Stimulated activated naive CD8-positive, alpha-beta T cell treated with anti-CD3 and anti-CD28 coated beads, Interleukin-15, Interleukin-2, amounts not matched to agents 100 U/mL and 50 U/mL, for 24 hours (primary cell): ENCODE results near the gene GRPEL1.
"Not testable (repeated sequence)": the region's sequence is repeated elsewhere in the genome, so short reads cannot be mapped to it uniquely, and the experiment has no call there.

ENCODE experiments used
- ATAC-seq: fragments of 150-1000 bp; cut with Tn5 transposase; one replicate; pipeline ENCODE4 v1.10.0; 2021
- DNase-seq: peaks from one replicate; pipeline ENCODE4 v3.0.0; 2021

Gene GRPEL1

DNA sequence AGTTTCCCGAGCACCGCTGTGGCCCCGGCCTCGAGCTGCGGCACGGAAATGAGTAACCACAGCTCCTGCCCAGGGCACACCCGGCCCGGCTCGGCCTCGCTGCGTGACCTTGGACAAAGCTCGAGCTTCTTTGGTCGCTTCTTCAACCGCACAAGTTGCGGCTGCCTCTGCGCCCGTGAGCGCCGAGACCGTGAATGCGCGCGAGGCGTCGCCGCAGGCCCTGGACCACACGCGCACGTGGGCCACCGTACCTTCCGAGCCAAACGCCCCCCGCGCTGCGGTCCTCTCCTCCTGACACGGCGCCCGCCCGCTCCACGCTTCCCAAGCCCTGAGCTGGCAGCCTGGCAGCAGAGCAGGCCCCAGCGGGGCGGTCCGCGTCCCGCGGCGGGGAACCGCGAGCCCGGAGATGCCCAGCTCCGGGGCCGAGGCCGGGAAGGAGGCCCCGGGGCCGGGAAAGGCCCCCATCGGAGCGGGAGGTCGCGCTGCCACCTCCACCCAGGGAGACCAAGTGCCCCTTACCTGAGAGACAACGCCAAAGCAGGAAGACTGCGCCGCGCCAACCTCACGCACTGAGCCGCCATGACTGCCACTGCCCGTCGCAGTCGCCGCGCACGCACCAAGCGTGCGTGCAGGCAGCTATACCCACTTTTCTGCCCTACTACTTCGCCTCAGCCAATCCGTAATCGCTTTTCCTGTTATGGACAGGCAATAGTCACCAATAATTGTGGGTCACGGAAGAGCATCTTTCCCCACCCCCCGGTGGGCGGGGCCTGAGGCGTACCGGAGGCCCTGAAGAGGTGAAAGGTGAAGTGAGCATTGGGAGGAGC, at the start of gene GRPEL1:
TSS of gene GRPEL1 (minus strand) at position 613 of the 827 bp plus-strand sequence. CDS start at position 581, 32 bp downstream.
- ATAC-seq, result peak; percentile 93

DNA sequence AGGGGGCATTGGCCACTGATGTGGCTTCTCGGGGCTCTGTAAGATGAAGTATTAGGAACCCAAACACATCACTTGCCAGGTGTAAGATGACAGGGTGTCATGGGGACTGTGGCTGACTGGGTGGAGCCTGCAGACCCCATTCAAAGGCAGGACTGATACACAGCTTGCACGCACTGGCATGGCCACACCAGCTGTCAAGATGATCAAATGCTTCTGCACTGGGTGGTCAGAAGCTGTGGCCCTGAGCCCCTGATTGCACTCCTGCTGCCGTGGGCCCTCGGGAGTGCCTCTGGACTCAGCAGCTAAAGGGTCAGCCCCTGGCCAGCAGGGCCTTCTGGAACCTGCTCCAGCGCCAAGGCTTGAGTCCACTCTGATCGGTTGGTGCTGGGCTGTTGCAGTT, 48.8 kb upstream of the GRPEL1 start:
- ATAC-seq, result no peak
- DNase-seq, result no peak

More for the DNA sequence above, at the start of gene GRPEL1:
- DNase-seq, result peak; percentile 100

DNA sequence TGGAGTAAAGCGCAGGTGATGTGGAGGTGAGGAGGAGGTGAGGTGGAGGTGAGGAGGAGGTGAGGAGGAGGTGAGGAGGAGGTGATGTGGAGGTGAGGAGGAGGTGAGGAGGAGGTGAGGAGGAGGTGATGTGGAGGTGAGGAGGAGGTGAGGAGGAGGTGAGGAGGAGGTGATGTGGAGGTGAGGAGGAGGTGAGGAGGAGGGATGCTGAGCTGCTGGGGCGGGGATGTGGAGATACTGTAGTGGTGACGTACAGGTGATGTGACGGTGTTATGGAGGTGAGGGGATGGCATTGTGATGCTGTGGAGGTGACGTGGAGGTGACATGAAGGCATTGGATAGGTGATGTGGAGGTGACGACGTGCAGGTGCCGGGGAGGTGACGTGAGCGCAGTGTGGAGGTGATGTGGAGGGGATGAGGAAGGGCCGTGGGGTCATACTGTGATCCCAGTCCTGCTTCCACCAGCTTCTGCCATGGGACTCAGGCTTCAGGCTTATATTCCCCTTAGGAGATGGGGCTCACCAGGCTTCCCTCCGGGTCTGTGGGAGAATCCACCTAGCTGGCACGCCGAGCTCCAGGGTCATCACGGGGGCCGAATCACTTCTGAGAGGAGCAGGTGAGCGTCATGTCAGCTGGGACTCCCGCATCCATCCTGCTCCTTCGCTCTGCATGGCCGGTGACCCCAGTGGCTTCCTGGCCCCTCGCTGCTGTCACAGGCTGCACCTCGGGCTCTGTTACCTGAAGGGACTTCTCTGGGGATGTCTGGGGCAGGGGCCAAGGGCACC, 47.9 kb upstream of the GRPEL1 start:
- DNase-seq (no peak), ATAC-seq (no peak)

DNA sequence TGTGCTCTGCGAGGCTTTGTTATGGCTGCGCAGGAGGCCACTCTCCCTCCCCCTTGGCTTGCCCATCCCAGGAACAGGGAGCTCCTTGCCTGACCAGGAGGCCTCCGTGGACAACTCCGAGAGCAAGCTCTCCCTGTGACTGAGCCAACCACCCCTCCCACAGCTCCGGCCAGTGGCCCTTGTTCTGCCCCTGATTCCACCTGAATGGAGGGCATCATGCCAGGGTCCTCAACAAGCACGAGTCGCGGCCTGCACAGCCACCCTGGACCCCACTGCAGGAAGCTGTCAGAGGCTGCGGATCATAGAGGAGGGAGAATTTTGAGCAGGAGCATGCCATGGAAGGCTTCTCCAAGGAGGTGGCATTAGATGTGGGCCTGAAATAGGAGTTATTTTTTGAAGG, 44.8 kb upstream of the GRPEL1 start:
- ATAC-seq (no peak), DNase-seq (no peak)

DNA sequence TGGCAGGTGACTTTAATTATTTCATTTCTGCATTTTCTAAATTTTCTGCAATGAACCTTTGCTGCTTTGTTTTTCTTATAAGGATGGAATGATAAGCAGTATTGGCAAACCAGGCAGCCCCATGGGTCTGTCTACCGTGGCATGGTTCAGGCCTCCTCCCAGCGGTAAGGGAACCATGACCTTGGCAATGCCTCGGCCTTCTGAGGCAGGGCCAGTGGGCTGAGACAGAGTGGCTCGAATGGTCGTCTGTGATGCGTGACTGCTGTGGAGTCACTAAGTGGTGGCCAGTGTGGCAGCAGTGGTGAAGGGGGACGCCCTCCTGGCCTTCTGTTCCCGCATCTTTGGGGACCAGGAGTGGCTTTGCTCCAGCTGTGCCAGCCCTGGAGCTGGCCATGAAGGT, 43.6 kb upstream of the GRPEL1 start:
- ATAC-seq, result no peak
- no peak for DNase-seq

DNA sequence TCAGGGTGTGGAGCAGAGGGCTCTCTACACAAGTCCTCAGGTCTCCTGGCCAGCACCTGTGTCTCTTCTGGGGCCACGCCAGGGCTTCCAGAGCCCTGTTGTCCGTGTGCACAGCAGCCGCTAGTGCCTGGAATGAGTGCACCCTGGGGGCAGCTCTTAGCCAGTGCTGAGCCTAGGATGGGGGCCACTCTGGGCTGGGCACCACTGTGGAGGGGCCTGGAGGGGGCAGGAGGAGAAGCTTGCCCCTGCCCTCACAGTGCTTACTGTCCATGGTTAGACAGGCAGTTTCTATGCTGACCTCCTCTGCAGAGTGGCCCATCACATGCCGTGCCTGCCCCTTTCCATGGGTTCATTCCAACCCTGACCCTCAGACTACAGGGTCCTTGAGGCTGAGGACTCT, 42.7 kb upstream of the GRPEL1 start:
- ATAC-seq (no peak), DNase-seq (no peak)

DNA sequence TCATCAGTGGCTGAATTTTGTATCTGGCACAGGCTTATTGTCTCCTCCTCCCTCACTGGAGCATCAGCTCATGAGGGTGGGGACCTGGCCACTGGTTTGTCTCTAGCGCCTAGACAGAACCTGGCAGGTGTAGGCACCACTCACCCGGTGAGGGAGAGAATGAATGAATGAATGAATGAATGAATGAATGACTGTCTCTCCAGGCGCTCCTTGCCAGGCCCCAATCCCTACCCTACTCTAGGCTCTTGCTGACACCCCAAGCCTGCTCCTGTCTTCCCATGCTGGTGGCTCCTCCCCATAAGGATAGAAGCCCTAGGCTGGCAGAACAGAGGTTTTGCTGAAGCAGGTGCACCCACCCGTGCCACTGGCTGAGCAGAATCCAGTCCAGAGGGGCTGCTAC, 41.3 kb upstream of the GRPEL1 start:
- DNase-seq (no peak), ATAC-seq (no peak)

GRCh38 chr4:7108660-7109059, 40.8 kb upstream of the GRPEL1 start:
- DNase-seq, result no peak
- ATAC-seq, result no peak

- no peak for DNase-seq
- ATAC-seq, result no peak
Measured at GRCh38 chr4:7108046-7108625, 40.3 kb upstream of the GRPEL1 start.

DNA sequence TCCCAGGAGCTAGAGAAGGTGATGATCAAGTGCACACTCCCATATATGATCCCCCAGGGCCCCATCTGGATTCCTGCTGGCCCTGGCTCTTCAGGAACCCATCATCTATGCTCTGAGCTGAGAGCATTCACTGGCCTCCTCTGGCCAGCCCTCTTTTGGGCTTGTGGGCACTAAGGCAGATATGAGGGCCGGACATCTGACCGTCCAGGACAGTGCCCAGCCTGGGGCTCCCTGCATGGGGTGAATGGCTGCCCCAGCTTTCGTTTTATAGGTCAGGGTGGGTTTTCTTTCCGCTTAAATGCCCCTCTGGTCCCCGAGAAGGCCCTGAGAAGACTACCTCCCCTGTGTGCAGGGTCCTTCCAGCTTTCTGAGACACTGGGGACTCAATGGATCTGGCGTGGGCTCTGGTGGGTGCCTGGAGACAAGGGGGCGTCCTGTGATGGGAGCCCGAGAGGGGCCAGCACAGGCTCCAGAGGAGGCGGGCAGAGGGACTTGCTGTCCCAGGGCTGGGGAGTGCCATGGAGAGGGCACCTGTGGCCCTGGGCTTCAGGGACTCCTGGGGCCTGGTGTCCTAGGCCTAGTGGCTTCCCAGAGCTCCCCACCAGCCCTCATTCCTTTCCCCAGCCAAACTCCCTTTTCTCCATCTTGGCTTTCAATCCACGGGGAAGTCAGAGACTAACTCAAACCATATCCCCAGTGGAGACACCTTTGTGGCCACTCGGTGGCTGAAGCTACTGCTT, 39.5 kb upstream of the GRPEL1 start:
- no peak for DNase-seq
- no peak for ATAC-seq

DNA sequence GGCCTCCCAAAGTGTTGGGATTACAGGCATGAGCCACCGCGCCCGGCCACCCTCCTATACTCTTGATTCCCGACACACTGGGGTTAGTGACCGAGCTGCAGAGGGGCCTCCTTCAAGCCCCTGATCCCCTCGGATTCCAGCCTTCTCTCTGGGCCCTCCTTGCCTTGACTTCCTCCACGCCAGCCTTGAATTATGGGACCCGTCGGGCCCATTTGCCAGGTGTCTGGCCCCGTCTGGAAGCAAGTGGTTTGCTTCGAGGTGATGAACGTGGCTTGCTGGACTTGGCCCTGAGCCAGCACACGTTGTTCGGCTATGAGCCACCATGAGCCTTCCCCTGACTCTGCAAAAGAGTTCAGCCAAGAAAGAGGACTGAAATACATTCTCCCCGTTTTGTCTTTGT, 37.4 kb upstream of the GRPEL1 start:
- DNase-seq (no peak), ATAC-seq (no peak)

DNA sequence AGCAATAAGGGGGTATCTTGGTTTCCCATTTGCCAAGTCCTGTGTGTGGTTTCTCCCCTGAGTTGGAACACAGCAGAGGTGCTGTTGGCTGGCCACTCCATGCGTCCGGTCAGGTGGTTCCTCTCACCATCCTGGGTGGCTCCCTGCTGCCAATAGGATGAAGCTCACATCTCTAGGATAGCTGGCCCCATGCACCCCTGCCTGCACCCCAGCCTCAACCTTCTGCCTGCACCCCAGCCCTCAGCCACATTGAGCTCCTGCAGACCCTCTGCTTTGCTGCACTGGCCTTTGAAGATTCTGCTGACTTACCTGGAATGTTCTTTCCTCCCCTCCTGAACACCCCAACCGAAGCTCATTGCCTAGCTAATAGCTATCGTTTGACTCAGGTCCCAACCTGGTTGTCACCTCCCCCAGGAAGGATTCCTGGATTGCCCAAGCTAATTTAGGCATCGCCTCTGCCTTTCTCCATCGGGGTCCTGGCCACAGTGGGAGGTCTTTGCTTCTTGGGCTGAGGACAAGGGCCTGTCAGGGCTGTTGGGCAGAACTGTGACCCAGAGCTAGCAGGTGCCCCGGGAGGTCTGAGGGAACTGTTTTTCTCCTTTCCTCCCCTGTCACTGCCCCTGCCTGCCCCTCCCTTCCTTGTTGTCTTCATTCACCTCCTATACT, 36.6 kb upstream of the GRPEL1 start:
- DNase-seq (no peak), ATAC-seq (no peak)

DNA sequence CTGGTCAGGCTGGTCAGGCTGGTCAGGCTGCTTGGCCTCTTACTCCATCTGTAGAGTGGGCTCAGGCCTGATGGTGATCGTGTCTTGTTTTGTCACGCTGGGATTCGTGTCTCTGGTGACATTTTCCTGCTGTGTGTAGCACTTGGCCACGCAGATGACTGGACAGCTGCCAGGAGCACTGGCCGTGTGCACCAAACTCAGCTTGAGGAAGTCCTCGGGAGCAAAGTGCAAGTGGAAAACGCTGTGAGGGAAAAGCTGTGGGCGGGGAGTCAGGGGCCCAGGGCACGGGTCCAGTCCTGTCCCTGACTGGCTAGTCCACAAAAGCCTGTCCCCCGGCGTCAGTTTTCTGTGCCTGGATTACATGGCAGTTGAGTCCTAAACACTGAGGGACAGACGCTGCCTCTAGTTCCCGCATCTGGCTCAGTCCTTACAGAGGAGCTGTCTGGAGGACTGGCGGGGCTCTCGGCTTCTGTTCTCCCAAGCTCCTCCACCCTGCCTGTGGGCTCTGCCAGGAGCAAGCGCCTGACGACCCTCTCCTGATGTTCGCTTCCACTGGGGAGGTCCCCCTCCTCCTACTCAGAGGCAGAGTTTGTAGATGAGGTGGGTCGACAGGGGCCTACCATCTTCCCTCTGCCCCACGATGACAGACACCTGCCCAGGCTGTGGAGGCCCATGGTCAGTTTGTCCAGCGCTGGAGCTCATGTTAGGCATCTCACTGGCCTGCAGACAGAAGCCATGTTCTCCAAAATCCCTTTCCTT, 35.9 kb upstream of the GRPEL1 start:
- no peak for DNase-seq
- ATAC-seq, result no peak

DNA sequence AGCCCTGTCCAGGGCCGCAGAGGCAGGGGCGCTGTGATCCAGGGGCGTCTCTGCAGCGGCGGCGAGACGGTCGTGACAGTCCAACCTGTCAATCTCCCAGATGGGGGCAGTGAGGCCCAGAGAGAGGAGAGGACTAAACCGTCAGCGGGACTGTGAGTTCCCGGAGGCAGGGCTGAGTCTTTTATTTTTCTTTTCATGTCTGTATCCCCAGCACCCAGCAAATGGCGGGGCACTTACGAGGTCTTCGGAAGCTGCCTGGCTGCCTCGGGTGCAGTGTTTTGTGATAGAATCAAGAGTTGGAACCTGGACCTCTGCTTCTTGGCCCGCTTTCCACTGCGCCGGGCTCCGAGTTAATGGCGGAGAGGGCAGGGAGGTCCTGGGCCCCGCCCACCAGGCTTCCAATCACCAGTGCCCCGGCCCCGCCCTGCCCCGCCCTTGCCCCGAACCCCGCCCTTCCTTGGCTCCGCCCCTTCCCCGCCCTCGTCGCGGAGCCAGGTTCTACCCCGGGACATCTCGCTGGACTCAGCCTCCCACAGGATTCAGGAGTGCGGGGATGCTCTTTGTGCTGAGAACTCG, 35.3 kb upstream of the GRPEL1 start:
- peak; percentile 90 for DNase-seq
- peak; percentile 91 for ATAC-seq

GRCh38 chr4:7102516-7102909, 34.6 kb upstream of the GRPEL1 start:
- DNase-seq, ATAC-seq: not testable (repeated sequence)

GRCh38 chr4:7101692-7102515, 34.0 kb upstream of the GRPEL1 start:
- DNase-seq (peak; percentile 63), ATAC-seq (peak; percentile 68)

GRCh38 chr4:7096236-7096635, 28.4 kb upstream of the GRPEL1 start:
- DNase-seq, result no peak

DNA sequence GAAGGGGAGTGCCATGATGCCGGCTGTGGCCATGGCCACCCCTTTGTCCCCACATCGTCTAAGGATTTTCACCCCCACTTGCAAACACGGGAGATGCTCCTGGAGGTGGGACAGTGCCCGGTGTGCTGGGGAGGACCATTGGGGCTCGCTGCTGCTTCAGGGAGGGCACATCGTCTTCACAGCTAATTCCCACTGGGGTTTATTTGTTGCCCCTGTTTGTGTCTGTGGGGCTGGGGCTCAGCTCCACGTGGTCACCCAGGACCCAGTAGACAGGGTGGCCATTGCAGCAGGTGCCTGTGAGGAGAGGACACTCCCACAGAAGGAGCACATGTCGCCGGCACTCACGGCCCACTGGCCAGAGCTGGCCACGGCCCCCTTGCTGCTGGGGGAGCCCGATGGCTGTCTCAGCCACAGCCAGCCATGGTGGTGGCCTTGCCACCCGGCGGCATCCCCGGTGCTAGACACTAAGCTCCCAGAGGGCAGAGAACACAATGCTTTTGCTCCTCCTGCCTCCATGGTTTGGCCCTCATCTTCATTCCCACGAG, 27.8 kb upstream of the GRPEL1 start:
- ATAC-seq (no peak), DNase-seq (no peak)

More at GRCh38 chr4:7096236-7096635, 28.4 kb upstream of the GRPEL1 start:
- ATAC-seq, result no peak

DNA sequence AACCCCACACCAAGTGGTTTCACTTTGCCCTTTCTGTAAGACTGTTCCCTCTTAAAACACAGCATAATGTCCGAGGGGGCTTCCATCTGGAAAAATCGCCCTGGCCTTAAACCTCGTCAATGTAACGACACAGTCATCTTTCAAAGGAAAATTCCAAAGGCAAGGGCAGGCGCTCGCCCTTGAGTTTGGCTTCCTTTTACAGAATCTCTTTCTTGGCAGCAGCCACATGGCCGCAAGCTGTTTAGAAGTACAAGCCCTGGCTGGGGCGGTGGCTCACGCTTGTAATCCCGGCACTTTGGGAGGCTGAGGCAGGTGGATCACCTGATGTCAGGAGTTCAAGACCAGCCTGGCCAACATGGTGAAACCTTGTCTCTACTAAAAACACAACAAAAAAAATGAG, 27.1 kb upstream of the GRPEL1 start:
- ATAC-seq (no peak), DNase-seq (no peak)
